NCI-H1105 (cell line): Measurements from ENCODE around the gene BEGAIN.

ENCODE experiments used
- DNase-seq: peaks from one replicate; lab custom pipeline; 2025; lab: John Stamatoyannopoulos, UW

BEGAIN gene

GRCh38 chr14:100581228-100582145 lies 5.7 kb downstream of the BEGAIN start:
- DNase-seq: no peak

DNA sequence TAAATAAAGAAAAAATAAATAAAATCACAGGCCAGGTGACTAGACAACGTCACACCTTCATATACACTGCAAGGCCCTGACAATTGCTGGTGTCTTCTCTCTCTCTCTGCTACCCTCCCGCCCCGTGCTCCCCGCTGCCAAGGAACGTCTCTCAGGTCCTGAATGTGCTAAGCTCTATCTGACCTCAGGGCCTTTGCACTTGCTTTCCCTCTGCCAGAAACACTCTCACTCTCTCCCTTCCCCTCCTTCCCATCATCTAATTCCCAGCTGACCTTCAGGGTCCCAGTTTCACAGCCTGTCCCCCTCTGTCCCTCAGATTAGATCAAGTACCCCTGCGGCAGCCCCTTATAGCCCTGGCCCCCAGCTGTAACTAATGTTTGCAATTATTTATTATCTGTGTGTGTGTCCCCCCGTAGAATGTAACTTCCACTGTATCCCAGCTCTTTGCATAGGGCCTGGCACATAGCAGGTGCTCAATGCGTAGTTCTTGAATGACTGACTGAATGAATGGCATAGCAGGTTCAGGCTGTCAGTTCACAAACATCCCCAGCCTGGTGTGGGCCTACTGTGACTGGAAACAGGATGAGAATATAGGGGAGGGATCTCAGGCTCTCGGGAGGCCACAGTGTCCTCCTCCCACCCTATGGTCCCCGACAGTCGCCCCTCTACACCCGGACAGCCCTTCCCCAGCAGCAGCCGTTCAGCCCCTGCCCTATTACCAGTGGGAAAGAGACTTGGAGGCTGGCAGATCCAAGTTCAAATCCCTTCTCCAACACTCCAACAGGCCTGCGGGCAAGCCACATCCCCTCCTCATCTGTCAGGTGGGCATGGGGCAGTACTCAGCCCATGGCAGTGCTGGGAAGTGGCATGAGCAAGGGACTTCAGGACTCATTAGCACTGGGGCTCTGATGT lies 6.6 kb downstream of the BEGAIN start:
- no peak for DNase-seq

DNA sequence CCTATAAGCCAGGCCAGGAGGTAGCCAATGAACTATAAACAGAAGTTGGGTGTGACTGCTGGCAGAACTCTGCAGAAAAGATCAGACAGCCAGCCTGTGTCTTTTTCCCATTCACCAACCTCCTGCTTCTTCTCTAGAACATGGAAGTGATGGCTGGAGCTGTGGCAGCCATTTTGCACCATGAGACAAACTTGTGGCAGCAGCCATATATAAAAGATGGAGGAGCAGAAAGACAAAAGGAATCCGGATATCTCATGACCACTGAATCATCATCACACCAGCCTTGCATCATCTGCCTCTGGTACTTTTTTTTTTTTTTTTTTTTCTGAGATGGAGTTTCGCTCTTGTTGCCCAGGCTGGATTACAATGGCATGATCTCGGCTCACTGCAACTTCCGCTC lies 8.7 kb downstream of the BEGAIN start:
- no peak for DNase-seq

DNA sequence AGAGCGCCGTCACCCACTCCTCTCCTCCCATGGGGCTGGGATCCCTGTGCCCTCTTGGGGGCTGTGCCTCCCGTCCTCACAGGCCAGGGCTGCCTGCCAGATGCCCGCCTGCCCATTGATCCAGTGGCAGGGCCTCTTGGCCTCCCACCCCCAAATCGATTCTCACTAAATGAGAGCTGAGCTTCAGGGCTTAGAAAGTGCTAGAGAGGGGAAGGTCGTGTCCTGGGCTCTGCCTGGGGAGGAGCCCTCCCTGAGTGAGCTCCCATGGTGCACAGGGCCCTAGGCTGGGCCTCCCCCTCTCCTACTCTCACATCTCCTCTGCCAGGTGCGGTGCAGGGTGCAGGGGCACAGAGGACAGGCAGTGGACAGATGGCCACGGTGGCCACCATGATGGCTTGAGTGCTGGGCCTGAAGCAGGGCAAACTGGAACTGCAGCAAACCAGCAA lies 9.2 kb downstream of the BEGAIN start:
- no peak for DNase-seq

- no peak for DNase-seq
Observed at GRCh38 chr14:100577321-100577985, 9.8 kb downstream of the BEGAIN start.

- DNase-seq: no peak
Observed at GRCh38 chr14:100576091-100577085, 10.8 kb downstream of the BEGAIN start.

DNA sequence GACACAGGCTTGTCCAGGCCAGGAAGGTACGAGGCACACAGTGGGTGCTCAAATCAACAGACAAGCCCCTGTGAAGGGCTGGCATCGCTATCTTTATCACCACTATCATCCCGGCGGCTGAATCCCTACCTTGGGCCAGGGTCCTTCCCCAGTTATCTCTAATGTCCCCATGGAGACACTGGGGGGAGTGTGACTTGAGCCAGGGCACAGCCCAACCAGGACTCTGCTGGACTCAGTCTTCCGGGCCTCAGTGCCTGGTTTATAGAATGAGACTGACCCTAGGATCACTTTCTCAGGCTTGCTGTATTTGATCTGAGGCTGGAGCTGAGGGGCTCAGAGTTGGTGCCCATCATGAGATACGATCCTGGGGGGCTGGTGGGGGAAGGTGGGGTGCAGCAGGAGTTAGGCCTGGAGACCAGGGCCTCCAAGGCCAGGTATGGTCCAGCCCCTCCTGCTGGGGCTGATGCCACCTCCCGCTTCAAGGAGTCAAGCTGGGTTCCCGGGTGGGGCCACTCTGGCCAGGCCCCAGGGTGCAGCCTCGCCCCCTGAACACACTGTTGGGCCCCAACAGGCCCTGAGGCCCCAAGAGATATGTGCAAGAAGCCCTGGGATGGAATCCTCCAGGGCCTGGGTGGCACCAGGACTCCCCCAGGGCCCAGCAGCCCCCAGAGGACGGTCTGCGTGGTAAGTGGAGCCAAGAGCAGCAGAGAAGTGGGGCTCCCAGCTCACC lies 11.8 kb downstream of the BEGAIN start:
- no peak for DNase-seq

- DNase-seq: no peak
Observed at GRCh38 chr14:100574642-100575031, 12.6 kb downstream of the BEGAIN start.

DNA sequence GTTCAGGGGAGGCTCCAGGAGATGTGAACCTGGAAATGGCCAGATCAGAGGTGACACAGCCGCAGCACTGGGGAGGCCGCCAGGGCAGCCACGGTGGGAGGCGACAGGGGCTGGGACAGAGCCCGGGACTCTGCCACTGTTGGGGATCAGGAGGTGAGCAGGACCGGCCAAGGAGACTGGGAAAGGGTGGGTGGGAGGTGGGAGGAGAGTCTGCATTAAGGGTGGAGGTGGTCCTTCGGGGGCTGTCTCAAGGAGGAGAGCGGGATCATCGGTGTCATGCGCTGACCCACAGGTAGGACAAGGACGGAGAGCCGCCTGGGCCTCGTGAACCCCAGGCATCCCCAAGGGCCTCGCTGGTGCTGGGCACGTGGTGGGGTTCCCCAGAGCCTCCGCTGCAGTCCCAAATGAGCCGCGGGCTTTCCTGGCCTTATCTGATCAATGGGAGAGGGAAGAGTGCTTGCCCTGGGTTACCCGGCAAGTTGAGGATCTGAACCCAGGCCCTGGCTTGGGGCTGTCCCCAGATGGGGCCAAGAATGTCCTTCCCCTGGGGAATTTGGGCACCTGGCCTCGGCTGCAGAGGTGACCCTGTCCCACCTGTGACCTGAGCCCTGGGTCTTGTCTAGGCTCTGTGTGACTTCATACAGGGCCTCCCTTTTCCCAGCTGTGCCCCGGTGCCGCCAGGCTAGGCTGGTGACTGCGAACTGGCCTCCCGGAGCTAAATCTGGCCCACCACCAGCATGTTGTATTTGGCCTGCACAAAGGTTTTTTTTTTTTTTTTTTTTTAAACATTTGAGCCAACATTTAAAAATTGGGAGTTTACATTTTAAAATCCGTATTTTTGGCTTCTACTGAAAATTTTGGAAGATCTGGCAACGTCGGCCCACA lies 13.2 kb downstream of the BEGAIN start:
- DNase-seq: no peak

DNA sequence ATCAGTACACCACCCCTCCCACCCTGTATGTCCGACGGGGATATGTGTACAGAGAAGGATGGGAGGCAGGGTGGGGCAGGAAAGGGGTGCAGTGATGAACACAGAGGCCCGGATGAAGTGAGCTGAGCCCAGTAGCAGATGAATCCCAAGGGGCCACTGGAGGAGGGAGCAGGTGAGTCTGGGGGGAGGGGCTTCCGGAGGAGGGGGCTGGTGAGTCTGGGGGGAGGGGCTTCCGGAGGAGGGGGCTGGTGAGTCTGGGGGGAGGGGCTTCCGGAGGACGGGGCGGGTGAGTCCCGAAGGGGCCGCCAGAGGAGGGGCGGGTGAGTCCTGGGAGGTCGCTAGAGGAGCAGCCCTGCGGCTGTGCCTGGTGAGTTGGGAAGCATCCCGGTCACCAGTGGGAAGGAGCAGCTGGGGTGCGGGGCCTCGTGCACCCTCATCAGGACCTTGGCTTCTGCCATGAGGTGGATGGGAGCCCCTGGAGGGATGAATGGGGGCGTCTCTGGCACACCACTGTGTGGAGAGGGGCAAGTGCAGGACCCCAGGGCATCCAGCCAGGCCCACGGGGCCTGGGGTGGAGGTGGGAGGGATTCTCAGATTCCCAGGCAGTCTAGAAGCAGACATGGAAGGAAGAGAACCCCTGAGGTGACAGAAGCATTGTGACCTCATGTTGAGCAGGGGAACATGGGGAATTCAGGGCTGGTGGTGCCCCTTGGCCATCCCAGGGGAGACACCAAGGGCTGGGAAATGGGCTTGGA lies 14.0 kb downstream of the BEGAIN start:
- no peak for DNase-seq

DNA sequence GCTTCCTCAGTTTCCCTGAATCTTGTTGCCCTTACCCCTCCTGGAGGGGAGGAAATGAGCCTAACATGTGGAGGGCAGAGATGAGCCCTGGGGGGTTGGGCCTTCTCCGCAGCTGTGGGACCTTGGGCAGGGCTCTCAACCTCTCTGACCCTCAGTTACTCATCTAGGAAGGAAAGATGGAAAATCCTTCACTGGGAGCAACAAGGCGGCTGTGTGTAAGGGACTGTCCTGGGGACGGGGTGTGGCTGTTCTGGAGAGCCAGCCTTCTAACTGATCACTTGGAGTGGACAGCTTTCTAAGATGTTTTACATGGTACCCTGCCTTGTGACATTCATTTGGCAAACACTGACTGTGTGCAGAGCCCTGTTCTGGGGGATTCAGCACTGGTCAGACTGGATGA lies 14.7 kb downstream of the BEGAIN start:
- no peak for DNase-seq

DNA sequence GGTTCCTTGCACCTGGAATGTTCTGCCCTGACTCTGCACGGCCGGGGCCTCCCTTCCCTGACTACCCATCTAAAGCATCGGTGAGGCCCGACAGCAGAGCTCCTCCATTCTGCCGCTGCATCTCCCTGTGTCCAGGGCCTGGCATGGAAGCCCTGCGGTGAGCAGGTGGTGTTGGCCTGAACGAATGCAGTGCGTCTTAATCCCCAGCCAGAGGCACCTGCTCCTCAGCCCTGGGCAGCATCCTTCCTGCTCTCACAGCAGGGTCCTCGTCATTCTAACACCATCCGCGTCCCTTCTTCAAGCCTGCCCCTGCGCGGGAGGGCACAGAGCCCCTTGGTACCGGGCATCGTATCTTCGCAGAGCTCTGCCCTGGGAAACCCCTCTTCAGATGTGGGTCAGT lies 15.4 kb downstream of the BEGAIN start:
- no peak for DNase-seq

DNA sequence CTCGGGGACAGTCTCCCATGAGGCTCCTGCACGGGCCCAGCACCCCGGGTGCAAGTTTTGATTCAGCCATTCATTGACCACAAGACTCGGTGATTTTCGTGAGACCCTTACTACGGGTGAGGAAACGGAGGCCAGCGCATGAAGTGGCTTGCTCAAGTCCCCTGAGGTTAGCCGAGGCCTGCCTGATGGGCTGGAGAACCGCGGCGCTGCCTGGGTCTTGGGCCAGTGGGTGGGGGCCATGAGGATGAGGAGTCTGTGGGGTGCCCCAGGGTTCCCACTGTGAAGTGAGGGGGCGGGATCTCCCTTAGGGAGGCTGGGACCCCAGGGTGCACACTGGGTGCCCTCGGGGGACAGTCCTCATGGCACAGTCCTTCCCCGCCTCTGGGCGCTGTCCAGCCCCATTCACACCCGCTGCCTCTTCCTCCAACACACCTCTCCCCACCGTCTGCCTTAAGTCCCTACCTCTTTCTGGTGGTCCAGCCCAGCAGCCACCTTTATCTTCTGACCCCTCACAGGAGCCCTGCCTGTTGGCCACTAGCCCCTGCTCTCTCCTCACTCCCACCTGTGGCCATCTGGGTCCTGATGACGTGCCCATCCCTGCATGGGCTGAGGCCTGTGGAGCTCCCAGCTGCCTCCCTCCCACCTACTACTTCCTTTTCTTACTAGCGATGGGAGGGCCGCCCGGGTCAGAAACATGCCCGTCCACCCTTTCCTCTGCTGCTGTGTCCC lies 16.3 kb downstream of the BEGAIN start:
- DNase-seq: no peak

DNA sequence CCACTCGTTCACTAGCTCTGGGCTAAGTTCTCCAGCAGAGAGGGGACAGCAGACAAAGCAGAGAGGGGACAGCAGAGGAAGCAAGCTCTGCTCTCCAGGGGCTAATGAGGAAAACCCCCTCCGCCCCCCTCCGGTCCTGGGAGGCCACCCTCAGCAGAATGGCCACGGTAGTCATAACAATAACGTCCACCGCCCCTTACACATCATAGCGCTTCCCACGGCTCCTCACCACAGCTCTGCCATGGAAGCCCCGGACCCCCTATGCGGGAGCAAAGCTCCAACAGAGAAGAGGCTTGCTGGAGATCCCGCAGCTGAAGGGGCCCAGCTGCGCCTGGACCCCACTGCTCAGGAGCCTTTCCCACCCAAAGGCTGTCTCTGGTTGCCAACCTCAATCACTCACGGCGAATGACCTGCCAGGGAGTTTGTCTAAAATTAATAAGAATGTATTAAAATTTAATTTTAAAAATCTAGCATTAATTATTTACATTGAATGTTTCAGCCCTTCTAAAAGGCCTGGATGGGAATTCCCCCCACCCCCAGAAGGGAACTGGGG lies 17.4 kb downstream of the BEGAIN start:
- no peak for DNase-seq

DNA sequence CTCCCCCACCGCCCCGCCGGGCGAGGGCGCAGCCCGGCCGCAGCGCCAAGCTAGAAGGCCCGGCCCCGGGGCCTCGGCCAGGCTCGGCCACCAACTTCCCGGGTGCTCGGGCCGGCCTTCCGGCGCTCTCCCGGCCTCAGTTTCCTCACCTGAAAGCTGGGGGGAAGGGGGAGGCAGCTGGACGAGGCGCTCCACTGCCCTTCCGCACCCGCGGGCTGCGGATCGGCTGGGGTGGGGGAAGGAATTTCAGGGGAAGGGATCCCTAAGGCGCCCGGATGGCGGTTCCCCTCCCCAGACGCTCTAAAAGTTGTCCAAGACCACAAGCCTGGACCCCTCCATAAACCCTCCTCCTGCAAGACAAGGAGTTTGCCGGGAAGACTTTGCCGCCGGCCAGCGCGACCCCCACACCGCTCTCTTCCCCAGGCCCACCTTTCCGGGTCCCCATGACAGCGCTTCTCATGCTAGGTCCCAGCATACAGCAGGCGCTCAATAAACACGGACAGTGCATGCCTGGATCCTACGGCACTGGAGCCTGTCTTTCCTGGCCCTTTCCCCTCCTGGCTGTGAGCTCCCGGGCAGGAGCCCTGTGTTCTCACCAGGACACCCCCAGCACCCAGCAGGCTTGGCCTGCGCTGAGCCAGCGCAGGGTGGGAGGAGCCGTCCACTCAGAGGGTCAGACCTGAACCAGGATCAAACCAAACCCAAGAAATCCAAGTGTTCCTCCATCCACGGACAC lies 18.1 kb downstream of the BEGAIN start:
- DNase-seq: no peak

DNA sequence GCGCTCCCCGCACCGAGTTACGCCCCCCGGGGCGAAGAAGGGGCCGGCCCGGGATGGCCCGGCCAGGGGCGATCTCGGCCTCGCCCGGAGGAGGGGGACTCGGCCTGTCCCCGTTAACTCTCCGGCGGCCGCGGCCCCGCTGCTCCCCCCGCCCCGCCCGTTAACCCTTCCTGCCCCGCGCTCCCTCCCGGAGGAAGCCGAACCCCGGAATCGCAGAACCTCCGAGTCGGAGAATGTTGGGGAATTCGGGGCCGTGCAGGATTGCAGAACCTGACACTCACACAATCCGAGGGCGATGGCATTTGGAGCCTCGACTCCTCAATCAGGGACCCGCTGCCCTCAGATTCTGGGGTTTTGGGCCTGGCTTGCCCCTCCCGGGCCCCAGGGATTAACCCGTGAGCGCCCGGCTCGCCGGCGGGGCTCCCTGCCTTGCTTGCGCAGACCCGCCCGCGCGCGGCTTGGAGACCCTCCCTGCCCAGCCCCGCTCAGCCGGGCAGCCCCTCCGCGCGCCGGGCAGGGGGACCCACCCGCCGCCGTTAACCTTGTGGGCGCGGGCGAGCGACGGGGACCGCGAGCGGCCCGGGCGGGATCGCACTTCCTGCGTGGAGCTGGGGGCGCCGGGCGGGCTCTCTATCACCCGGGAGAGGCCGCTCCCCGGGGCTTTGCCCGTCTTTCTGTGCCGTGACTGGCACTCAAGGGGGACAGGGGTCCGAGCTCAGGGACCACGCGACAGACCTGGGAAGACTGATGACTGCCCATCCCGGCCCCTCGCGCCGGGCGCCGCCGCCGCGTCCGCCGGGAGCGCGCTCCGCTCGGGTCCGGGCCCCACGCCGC lies 18.8 kb downstream of the BEGAIN start:
- DNase-seq: no peak
